Left lung (tissue), 10 donors: ENCODE measurements around the gene RDM1. TPM values are rescaled to one million over a fixed set of nuclear protein-coding genes. Genes with fewer than 3 reads are reported as not detected.
A peak's percentile ranks its signal among the peaks of the same experiment; 100 is the strongest.

Source experiments
- ATAC-seq: fragments of 200-7000 bp; cut with Tn5 transposase; one replicate; pipeline ENCODE4 v1.9.1; 2020; ENCODE audit warnings: moderate library complexity
- DNase-seq, 4 donors: peaks; one replicate each; pipeline ENCODE4 v3.0.0-alpha.2; 2013 to 2020
- H3K27ac ChIP-seq, 2 donors: fragments of 200-600 bp; sonication (generic) in 1 of 2; one replicate each; pipeline versions ENCODE4 v1.5.0 to v1.8.0; 2020 to 2021
- H3K27me3 ChIP-seq, 2 donors: fragments of 200-600 bp; sonication (generic) in 1 of 2; one replicate each; pipeline versions ENCODE4 v1.5.0 to v1.8.0; 2020 to 2021
- H3K36me3 ChIP-seq, 2 donors: fragments of 200-600 bp; sonication (generic) in 1 of 2; one replicate each; pipeline versions ENCODE4 v1.5.0 to v1.8.0; 2020 to 2021
- H3K4me1 ChIP-seq, 2 donors: fragments of 200-600 bp; one replicate each; pipeline ENCODE4 v1.8.0; 2021
- H3K4me3 ChIP-seq, 2 donors: fragments of 200-600 bp; sonication (generic) in 1 of 2; one replicate each; pipeline versions ENCODE4 v1.5.0 to v1.8.0; 2020 to 2021; ENCODE audit warnings: mild to moderate bottlenecking in 1 of 2
- H3K9me3 ChIP-seq, 2 donors: fragments of 200-600 bp; sonication (generic) in 1 of 2; one replicate each; pipeline versions ENCODE4 v1.5.0 to v1.8.0; 2020 to 2021
- CTCF ChIP-seq, 2 donors: fragments of 200-600 bp; sonication (generic) in 1 of 2; IDR thresholded peaks; one replicate each; pipeline versions ENCODE4 v1.5.0 to v1.8.0; 2021; ENCODE audit warnings: antibody characterized with exemption in 2 of 2
- intact Hi-C, 2 donors: fragments of 100-400 bp; cut with DNase I; formaldehyde crosslinking; loops; one replicate each; pipeline versions ENCODE4 v1.11.2 to v1.14.2; 2022
- polyA plus RNA-seq, 6 donors: library from polyadenylated mRNA; unstranded; fragments of 120-200 nt; gene quantifications; one replicate each; pipeline ENCODE4 v1.2.1, GENCODE V29; 2013; ENCODE audit not compliant: insufficient read length in 6 of 6
- total RNA-seq, 2 donors: library from RNA; stranded (reverse); fragmentation: NEBNext Ultra II Directional; extraction: Animal tissue kit (Norgen Biotek cat#: 25700); gene quantifications; one replicate each; pipeline ENCODE4 v1.2.1, GENCODE V29; 2021
- donor health status: DM: no; HTN: yes; CAD: no.
- donor health status: DM: no; HTN: no; CAD: no.

RDM1 gene
- total and polyA plus RNA-seq, 8 donors, result 1.8 to 4.2 (median 2.5) TPM; not detected in 1

DNA sequence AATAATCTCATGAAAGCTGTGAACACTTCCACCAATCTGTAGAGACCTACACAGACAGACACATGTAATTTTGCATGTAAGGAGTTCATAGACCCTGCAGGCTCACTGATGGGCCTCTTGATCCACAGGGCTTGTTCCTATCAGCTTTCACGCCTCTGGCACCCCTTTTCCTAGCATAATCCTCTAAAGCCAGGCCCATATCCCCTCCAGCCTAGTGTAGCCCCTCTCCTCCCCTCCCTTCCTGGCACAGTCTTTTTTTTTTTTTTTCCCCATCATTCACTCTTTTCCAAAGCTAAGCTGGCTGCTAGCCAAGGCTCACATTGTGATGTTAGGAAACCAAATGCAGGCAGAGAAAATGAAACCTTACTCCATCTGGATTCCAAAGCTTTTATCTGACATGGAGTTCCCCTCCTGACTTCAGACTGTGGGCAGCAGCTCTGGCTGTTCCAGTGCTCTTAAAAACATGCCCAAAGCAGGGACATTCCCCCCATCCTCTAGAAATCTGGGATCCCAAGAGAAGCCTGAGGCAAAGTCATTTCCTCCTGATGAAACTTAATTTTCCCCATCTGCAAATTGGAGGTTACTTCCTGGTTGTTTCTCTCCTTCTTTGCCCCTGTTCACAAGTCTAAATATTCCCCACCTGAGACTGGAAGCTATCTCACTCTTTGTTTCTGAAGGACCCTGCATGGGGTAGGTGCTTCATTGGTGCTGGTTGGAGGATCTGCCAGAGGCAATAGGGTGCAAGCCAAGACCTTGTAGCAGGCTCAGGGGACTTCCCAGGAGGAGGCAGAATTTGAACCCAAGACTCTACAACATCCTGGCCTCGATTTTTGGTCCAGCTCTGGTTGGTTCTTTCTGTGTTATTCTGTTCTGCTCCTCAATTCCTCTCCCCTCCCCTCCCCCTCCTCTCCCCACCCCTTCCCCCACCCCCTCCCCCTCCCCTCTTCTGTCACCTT, 40.5 kb downstream of the RDM1 start:
- ATAC-seq, result peak; percentile 30
- Histone ChIP-seq H3K4me3 (no peak overlapping the region), H3K9me3 (no peaks in the 10 kb centered on the region), H3K27me3 (no peaks in the 10 kb centered on the region), H3K27ac (no peak overlapping the region), H3K4me1 (peaks cover 0 to 25% of the 10 kb centered on the region in 2 donors), H3K36me3 (no peaks in the 10 kb centered on the region)
- DNase-seq, result peak in 2 of 4 donors; percentile 59 to 76
- intact Hi-C loops, result no loop called here
- no peak for TF ChIP-seq CTCF (IDR thresholded peaks at IDR 0.05)

DNA sequence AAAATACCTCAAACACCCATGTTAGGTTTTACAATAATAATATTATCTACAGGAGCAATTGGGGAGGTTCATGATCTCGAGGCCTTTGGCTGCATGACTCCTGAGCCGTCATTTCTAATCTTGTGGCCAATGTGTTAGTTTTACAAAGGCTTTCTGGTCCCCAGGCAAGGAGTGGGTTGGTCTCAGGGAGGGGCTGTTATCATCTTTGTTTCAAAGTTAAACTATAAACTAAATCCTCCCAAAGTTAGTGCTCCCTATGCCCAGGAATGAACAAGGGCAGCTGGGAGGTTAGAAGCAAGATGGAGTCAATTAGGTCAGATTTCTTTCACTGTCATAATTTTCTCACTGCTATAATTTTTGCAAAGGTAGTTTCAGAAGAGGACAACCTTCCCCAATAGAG, 41.3 kb downstream of the RDM1 start:
- H3K27ac ChIP-seq, result no peak overlapping the region
- no peak for TF ChIP-seq CTCF (IDR thresholded peaks at IDR 0.05)
- H3K36me3 ChIP-seq, result no peaks in the 10 kb centered on the region
- no peaks in the 10 kb centered on the region for H3K9me3 ChIP-seq
- ATAC-seq (no peak), DNase-seq (no peak)
- no peaks in the 10 kb centered on the region for H3K27me3 ChIP-seq
- intact Hi-C loops, result no loop called here
- peaks cover 0 to 25% of the 10 kb centered on the region in 2 donors for H3K4me1 ChIP-seq
- H3K4me3 ChIP-seq, result no peak overlapping the region

DNA sequence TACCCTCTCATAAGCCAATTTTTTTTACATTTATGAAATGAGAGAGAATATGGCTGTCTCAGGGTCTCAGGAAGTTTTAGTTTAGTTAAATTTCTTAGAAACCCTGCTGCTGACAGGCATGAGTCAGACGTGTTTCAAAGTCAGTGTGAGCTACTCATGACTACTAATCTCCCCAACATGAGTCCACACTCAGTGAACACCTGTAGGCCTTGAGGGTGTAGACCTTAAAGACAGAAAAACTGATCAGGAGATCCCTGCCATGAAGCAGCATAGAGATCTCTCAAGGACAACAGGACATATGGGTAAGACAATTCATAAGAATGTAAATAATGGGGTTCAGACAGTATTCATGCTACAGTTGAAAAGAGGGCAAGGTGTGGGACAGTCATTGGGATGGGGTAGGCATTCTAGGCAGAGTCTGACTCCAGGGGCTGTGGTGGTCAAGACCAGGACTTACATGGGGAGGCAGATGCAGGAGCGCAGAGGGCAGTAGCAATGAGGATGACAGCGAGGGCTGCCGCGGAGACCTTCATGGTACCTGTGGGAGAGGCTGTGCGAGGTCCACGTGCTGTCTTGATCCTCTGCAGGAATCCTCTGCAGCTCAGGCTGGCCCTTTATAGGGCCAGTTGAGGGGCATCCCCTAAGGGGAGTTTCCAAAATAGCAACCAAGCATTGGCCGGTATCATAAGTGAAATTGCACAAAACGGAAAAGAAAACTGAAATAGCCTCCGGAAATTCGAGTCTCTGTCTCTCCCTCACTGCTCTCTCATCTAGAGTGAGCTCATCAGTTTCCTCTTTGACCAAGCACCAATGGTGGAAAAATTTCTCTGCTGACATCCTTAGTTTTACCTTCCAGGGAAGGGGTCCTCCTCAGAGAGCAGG, 50.6 kb downstream of the RDM1 start, which contains the start of gene CCL5:
Gene CCL5 (minus strand): TSS at position 588 of the 882 bp plus-strand sequence.
- H3K9me3 ChIP-seq, result no peaks in the 10 kb centered on the region
- no peak within 1 kb of the TSS for H3K27ac ChIP-seq
- no peaks in the 10 kb centered on the region for H3K36me3 ChIP-seq
- intact Hi-C loops, result no loop called here
- no peak within 1 kb of the TSS for H3K4me3 ChIP-seq
- no peaks in the 10 kb centered on the region for H3K27me3 ChIP-seq
- H3K4me1 ChIP-seq, result peaks cover 0 to 6% of the 10 kb centered on the region in 2 donors
- ATAC-seq (peak; percentile 41), DNase-seq (no peak)
- no peak for TF ChIP-seq CTCF (IDR thresholded peaks at IDR 0.05)

- Histone ChIP-seq H3K36me3 (no peaks in the 10 kb centered on the region), H3K4me3 (no peak overlapping the region), H3K4me1 (peaks cover 0 to 6% of the 10 kb centered on the region in 2 donors), H3K27ac (no peak overlapping the region), H3K27me3 (no peaks in the 10 kb centered on the region), H3K9me3 (no peaks in the 10 kb centered on the region)
- TF ChIP-seq CTCF (IDR thresholded peaks at IDR 0.05), result no peak
- ATAC-seq, result no peak
- DNase-seq, result no peak
- intact Hi-C loops, result no loop called here
Measured at GRCh38 chr17:35878361-35878760, 52.2 kb downstream of the RDM1 start.
